Erythroblast (primary cell): Measurements from ENCODE around the gene TOR1AIP2.
A peak's percentile ranks its signal among the peaks of the same experiment; 100 is the strongest.

ENCODE experiments used
- GATA1 ChIP-seq: IDR thresholded peaks from 2 replicates; pipeline ENCODE4 v1.6.1; 2011; ENCODE audit warnings: low read depth, mild to moderate bottlenecking, control low read depth, low read length, moderate library complexity
- POLR2A ChIP-seq: IDR thresholded peaks from 2 replicates; pipeline ENCODE4 v1.6.1; 2011; ENCODE audit warnings: mild to moderate bottlenecking, low read length

- TF ChIP-seq POLR2A: peak; percentile 98
- no peak for TF ChIP-seq GATA1
Measured at GRCh38 chr1:179882253-179883039, 4.8 kb upstream of the TOR1AIP2 start, which contains the start of gene TOR1AIP1.
